Right atrium auricular region (tissue), 2 donors: Measurements from ENCODE around the gene WIPF1. TPM values are rescaled to one million over a fixed set of nuclear protein-coding genes. Genes with fewer than 3 reads are reported as not detected.

Experiments
- DNase-seq: peaks from one replicate; pipeline ENCODE4 v3.0.0-alpha.2; 2019; ENCODE audit warnings: low spot score
- H3K27ac ChIP-seq, 2 donors: fragments of 200-600 bp; sonication (generic); 1 replicate in 1 of 2; 2 replicates in 1 of 2; pipeline ENCODE4 v1.5.1; 2016 to 2019
- H3K27me3 ChIP-seq, 2 donors: fragments of 200-600 bp; sonication (generic); one replicate each; pipeline versions ENCODE4 v1.5.1 to v1.6.0; 2017 to 2019
- H3K36me3 ChIP-seq: fragments of 200-600 bp; sonication (generic); one replicate; pipeline ENCODE4 v1.5.1; 2016
- H3K4me1 ChIP-seq, 2 donors: fragments of 200-600 bp; sonication (generic); one replicate each; pipeline versions ENCODE4 v1.5.1 to v1.6.0; 2017 to 2019
- H3K4me3 ChIP-seq, 2 donors: fragments of 200-600 bp; sonication (generic); 1 replicate in 1 of 2; 2 replicates in 1 of 2; pipeline ENCODE4 v1.5.1; 2017 to 2019; ENCODE audit warnings: mild to moderate bottlenecking in 1 of 2, moderate library complexity in 1 of 2
- H3K9me3 ChIP-seq, 2 donors: fragments of 200-600 bp; sonication (generic); one replicate each; pipeline ENCODE4 v1.5.1; 2019
- CTCF ChIP-seq, 2 donors: fragments of 200-600 bp; sonication (generic); IDR thresholded peaks; one replicate each; pipeline ENCODE4 v1.5.1; 2019; ENCODE audit warnings: antibody characterized with exemption in 2 of 2
- total RNA-seq, 2 donors: library from RNA; depleted of rRNA; stranded (reverse); fragments of >200 nt; gene quantifications; one replicate each; pipeline ENCODE4 v1.1.0, GENCODE V29; 2016

Gene WIPF1
- total RNA-seq, 2 donors from 2014 or later = 12.3 to 17.5 TPM

- Histone ChIP-seq H3K4me3 (no peak overlapping the region), H3K27ac (no peak overlapping the region), H3K9me3 (no peaks in the 10 kb centered on the region), H3K4me1 (no peaks in the 10 kb centered on the region), H3K27me3 (no peaks in the 10 kb centered on the region), H3K36me3 (no peaks in the 10 kb centered on the region)
- no peak for TF ChIP-seq CTCF (IDR thresholded peaks at IDR 0.05)
- DNase-seq = no peak
Observed at GRCh38 chr2:174535757-174536703, 61.6 kb downstream of the WIPF1 start.

GRCh38 chr2:174535083-174535482 lies 62.5 kb downstream of the WIPF1 start:
- no peak for DNase-seq
- Histone ChIP-seq H3K4me3 (no peak overlapping the region), H3K4me1 (no peaks in the 10 kb centered on the region), H3K9me3 (no peaks in the 10 kb centered on the region), H3K27ac (no peak overlapping the region), H3K36me3 (no peaks in the 10 kb centered on the region), H3K27me3 (no peaks in the 10 kb centered on the region)
- TF ChIP-seq CTCF (IDR thresholded peaks at IDR 0.05) = no peak

- DNase-seq = no peak
- Histone ChIP-seq H3K4me3 (no peak overlapping the region), H3K36me3 (no peaks in the 10 kb centered on the region), H3K4me1 (no peaks in the 10 kb centered on the region), H3K27me3 (no peaks in the 10 kb centered on the region), H3K9me3 (peaks cover 0 to 10% of the 10 kb centered on the region in 2 donors), H3K27ac (no peak overlapping the region)
- TF ChIP-seq CTCF (IDR thresholded peaks at IDR 0.05) = no peak
Observed at GRCh38 chr2:174529916-174530315, 67.7 kb downstream of the WIPF1 start.

- Histone ChIP-seq H3K27ac (no peak overlapping the region), H3K4me1 (no peaks in the 10 kb centered on the region), H3K9me3 (peaks cover 0 to 10% of the 10 kb centered on the region in 2 donors), H3K4me3 (no peak overlapping the region), H3K36me3 (no peaks in the 10 kb centered on the region), H3K27me3 (no peaks in the 10 kb centered on the region)
- no peak for TF ChIP-seq CTCF (IDR thresholded peaks at IDR 0.05)
- DNase-seq = no peak
Observed at GRCh38 chr2:174527959-174528358, 69.6 kb downstream of the WIPF1 start.

GRCh38 chr2:174527101-174527721 lies 70.4 kb downstream of the WIPF1 start:
- no peaks in the 10 kb centered on the region for H3K36me3 ChIP-seq
- H3K4me1 ChIP-seq = no peaks in the 10 kb centered on the region
- TF ChIP-seq CTCF (IDR thresholded peaks at IDR 0.05) = no peak
- DNase-seq = no peak
- H3K9me3 ChIP-seq = peaks cover 0 to 10% of the 10 kb centered on the region in 2 donors
- H3K27me3 ChIP-seq = no peaks in the 10 kb centered on the region
- no peak overlapping the region for H3K27ac ChIP-seq
- H3K4me3 ChIP-seq = no peak overlapping the region
